ENCODE results near the gene ZNF750. TPM values are rescaled to one million over a fixed set of nuclear protein-coding genes. Genes with fewer than 3 reads are reported as not detected.

The ZNF750 gene
- total RNA-seq, 1 experiment from 2014 or later, result 0.44 TPM

- H3K4me3 ChIP-seq, result no peak overlapping the region
- no peaks in the 10 kb centered on the region for H3K36me3 ChIP-seq (ENCODE audit: low read depth)
- intact Hi-C loops (cut with micrococcal nuclease; ENCODE audit: unreplicated experiment), result no loop called here
- peaks cover 27% of the 10 kb centered on the region for H3F3A ChIP-seq (ENCODE audit: insufficient read depth, low read depth)
- ChIA-PET POLR2A (ENCODE audit: unreplicated experiment) (no interaction called here), CTCF (no interaction called here)
- H4K20me1 ChIP-seq (ENCODE audit: insufficient read depth), result no peaks in the 10 kb centered on the region
- peaks cover 48% of the 10 kb centered on the region for H3K4me1 ChIP-seq (replicated peaks; ENCODE audit: insufficient read depth)
- BruUV-seq (replicated peaks), result no TSS peak
- H2AFZ ChIP-seq, result no peak overlapping the region
- H3K9me3 ChIP-seq (ENCODE audit: insufficient read depth, low read depth), result no peaks in the 10 kb centered on the region
- no peak overlapping the region for H3K4me2 ChIP-seq
- no peak for DNase-seq
- TF ChIP-seq EZH2 (IDR thresholded peaks at IDR 0.05; ENCODE audit: low read depth), result no peak
- no peak for TF ChIP-seq CTCF (conservative IDR thresholded peaks at IDR 0.05)
- H3K9me2 ChIP-seq (ENCODE audit: insufficient read depth), result no peaks in the 10 kb centered on the region
- H3K27me3 ChIP-seq (ENCODE audit: insufficient read depth, low read depth), result no peaks in the 10 kb centered on the region
- peaks cover 28% of the 10 kb centered on the region for H3K79me2 ChIP-seq (ENCODE audit: low read depth)
- no peak overlapping the region for H3K27ac ChIP-seq
Observed at GRCh38 chr17:82862191-82862590, 22.4 kb upstream of the ZNF750 start.

- BruUV-seq (replicated peaks), result no TSS peak
- Histone ChIP-seq H3K4me3 (no peak overlapping the region), H3K9me2 (ENCODE audit: insufficient read depth) (no peaks in the 10 kb centered on the region), H3K9me3 (ENCODE audit: insufficient read depth, low read depth) (no peaks in the 10 kb centered on the region), H3F3A (ENCODE audit: insufficient read depth, low read depth) (peaks cover 27% of the 10 kb centered on the region), H3K4me1 (replicated peaks; ENCODE audit: insufficient read depth) (peaks cover 52% of the 10 kb centered on the region), H3K27me3 (ENCODE audit: insufficient read depth, low read depth) (no peaks in the 10 kb centered on the region), H3K36me3 (ENCODE audit: low read depth) (no peaks in the 10 kb centered on the region), H3K4me2 (peak overlapping the region; percentile 86; the same call in 1 of the 2 replicates), H3K27ac (no peak overlapping the region), H3K79me2 (ENCODE audit: low read depth) (peaks cover 28% of the 10 kb centered on the region), H4K20me1 (ENCODE audit: insufficient read depth) (no peaks in the 10 kb centered on the region), H2AFZ (no peak overlapping the region)
- intact Hi-C loops (cut with micrococcal nuclease; ENCODE audit: unreplicated experiment), result no loop called here
- ChIA-PET CTCF (interaction anchor here (0.7 kb wide), 1 partner anchor 320 kb away, joined by 4 read pairs; no protein-coding TSS in a partner anchor), POLR2A (ENCODE audit: unreplicated experiment) (no interaction called here)
- DNase-seq, result no peak
- TF ChIP-seq CTCF (conservative IDR thresholded peaks at IDR 0.05) (no peak), EZH2 (IDR thresholded peaks at IDR 0.05; ENCODE audit: low read depth) (no peak)
Observed at GRCh38 chr17:82861393-82861775, 21.6 kb upstream of the ZNF750 start.

GRCh38 chr17:82860606-82861392, 21.0 kb upstream of the ZNF750 start:
- H2AFZ ChIP-seq, result no peak overlapping the region
- peaks cover 52% of the 10 kb centered on the region for H3K4me1 ChIP-seq (replicated peaks; ENCODE audit: insufficient read depth)
- DNase-seq, result no peak
- no peaks in the 10 kb centered on the region for H3K9me2 ChIP-seq (ENCODE audit: insufficient read depth)
- TF ChIP-seq CTCF (conservative IDR thresholded peaks at IDR 0.05) (no peak), EZH2 (IDR thresholded peaks at IDR 0.05; ENCODE audit: low read depth) (no peak)
- ChIA-PET CTCF (interaction anchor here (0.7 to 1.2 kb wide), 2 partner anchors 16 to 321 kb away, joined by 4 to 6 read pairs; no protein-coding TSS in a partner anchor), POLR2A (ENCODE audit: unreplicated experiment) (interaction anchor here (0.6 kb wide), 2 partner anchors 16 to 946 kb away, joined by 4 to 5 read pairs; no protein-coding TSS in a partner anchor)
- peaks cover 27% of the 10 kb centered on the region for H3F3A ChIP-seq (ENCODE audit: insufficient read depth, low read depth)
- peak overlapping the region; percentile 99 for H3K27ac ChIP-seq
- no TSS peak for BruUV-seq (replicated peaks)
- no peaks in the 10 kb centered on the region for H4K20me1 ChIP-seq (ENCODE audit: insufficient read depth)
- no peaks in the 10 kb centered on the region for H3K9me3 ChIP-seq (ENCODE audit: insufficient read depth, low read depth)
- H3K36me3 ChIP-seq (ENCODE audit: low read depth), result no peaks in the 10 kb centered on the region
- peak overlapping the region; percentile 86 for H3K4me2 ChIP-seq
- H3K79me2 ChIP-seq (ENCODE audit: low read depth), result peaks cover 28% of the 10 kb centered on the region
- no peaks in the 10 kb centered on the region for H3K27me3 ChIP-seq (ENCODE audit: insufficient read depth, low read depth)
- peak overlapping the region; percentile 40; the same call in 1 of the 2 replicates for H3K4me3 ChIP-seq
- intact Hi-C loops (cut with micrococcal nuclease; ENCODE audit: unreplicated experiment), result loop anchor here (1.0 kb wide), 1 partner anchor 15 kb away; no protein-coding TSS in a partner anchor
